ENCODE data around the gene STK38.

STK38 gene

GRCh38 chr6:36571122-36572043, 24.1 kb upstream of the STK38 start:
- in situ Hi-C loops (cut with HindIII; ENCODE audit: low pct_ligation_motif_present, low sequenced_read_pairs): no loop called here
- Histone ChIP-seq H3K36me3 (replicated peaks) (no peaks in the 10 kb centered on the region), H3K4me3 (ENCODE audit: low read depth, low read length) (no peak overlapping the region), H3K27me3 (replicated peaks) (no peaks in the 10 kb centered on the region), H3K27ac (no peak overlapping the region)
- no peak for TF ChIP-seq CTCF (IDR thresholded peaks at IDR 0.05; ENCODE audit: low read depth, low read length, missing control alignments)
- no peak for DNase-seq

GRCh38 chr6:36570264-36570663, 23.0 kb upstream of the STK38 start:
- in situ Hi-C loops (cut with HindIII; ENCODE audit: low pct_ligation_motif_present, low sequenced_read_pairs): no loop called here
- TF ChIP-seq CTCF (IDR thresholded peaks at IDR 0.05; ENCODE audit: low read depth, low read length, missing control alignments): no peak
- no peaks in the 10 kb centered on the region for H3K36me3 ChIP-seq (replicated peaks)
- no peak overlapping the region for H3K4me3 ChIP-seq (ENCODE audit: low read depth, low read length)
- no peak for DNase-seq
- no peaks in the 10 kb centered on the region for H3K27me3 ChIP-seq (replicated peaks)
- H3K27ac ChIP-seq: no peak overlapping the region

- DNase-seq: no peak
- TF ChIP-seq CTCF (IDR thresholded peaks at IDR 0.05; ENCODE audit: low read depth, low read length, missing control alignments): no peak
- in situ Hi-C loops (cut with HindIII; ENCODE audit: low pct_ligation_motif_present, low sequenced_read_pairs): no loop called here
- H3K36me3 ChIP-seq (replicated peaks): no peaks in the 10 kb centered on the region
- no peaks in the 10 kb centered on the region for H3K27me3 ChIP-seq (replicated peaks)
- no peak overlapping the region for H3K27ac ChIP-seq
- no peak overlapping the region for H3K4me3 ChIP-seq (ENCODE audit: low read depth, low read length)
Observed at GRCh38 chr6:36566418-36566905, 19.2 kb upstream of the STK38 start.

- no peak for DNase-seq
- H3K4me3 ChIP-seq (ENCODE audit: low read depth, low read length): no peak overlapping the region
- no peaks in the 10 kb centered on the region for H3K27me3 ChIP-seq (replicated peaks)
- no peak overlapping the region for H3K27ac ChIP-seq
- TF ChIP-seq CTCF (IDR thresholded peaks at IDR 0.05; ENCODE audit: low read depth, low read length, missing control alignments): no peak
- in situ Hi-C loops (cut with HindIII; ENCODE audit: low pct_ligation_motif_present, low sequenced_read_pairs): no loop called here
- no peaks in the 10 kb centered on the region for H3K36me3 ChIP-seq (replicated peaks)
Observed at GRCh38 chr6:36563928-36564284, 16.6 kb upstream of the STK38 start.

- Histone ChIP-seq H3K36me3 (replicated peaks) (no peaks in the 10 kb centered on the region), H3K27me3 (replicated peaks) (no peaks in the 10 kb centered on the region), H3K4me3 (ENCODE audit: low read depth, low read length) (no peak overlapping the region), H3K27ac (no peak overlapping the region)
- TF ChIP-seq CTCF (IDR thresholded peaks at IDR 0.05; ENCODE audit: low read depth, low read length, missing control alignments): no peak
- in situ Hi-C loops (cut with HindIII; ENCODE audit: low pct_ligation_motif_present, low sequenced_read_pairs): no loop called here
- DNase-seq: no peak
Observed at GRCh38 chr6:36563237-36563927, 16.1 kb upstream of the STK38 start.
